ENCODE measurements around the gene MDFI.

The MDFI gene

DNA sequence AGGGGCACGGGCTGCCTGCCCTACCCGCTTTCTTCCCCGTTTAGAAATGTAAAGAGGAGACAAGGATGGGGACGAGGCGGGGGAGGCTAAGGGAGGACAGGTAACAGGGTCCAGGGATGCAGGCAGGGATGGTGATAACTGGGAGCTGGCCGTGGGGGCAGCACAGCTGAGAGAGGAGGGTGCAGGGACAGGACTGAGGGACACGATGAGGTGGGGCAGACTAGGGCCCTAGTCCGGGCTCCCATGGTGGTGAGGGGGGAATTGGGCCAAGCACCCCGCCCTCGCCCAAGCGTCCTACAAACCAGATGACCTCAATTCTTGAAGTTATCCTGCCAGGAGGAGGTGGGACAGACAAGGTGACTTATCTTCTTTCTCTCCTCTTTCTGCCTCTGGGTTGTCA is 44.4 kb upstream of the MDFI start:
- no peak overlapping the region for H3K4me3 ChIP-seq (ENCODE audit: low read length)
- TF ChIP-seq, protein P1, sequence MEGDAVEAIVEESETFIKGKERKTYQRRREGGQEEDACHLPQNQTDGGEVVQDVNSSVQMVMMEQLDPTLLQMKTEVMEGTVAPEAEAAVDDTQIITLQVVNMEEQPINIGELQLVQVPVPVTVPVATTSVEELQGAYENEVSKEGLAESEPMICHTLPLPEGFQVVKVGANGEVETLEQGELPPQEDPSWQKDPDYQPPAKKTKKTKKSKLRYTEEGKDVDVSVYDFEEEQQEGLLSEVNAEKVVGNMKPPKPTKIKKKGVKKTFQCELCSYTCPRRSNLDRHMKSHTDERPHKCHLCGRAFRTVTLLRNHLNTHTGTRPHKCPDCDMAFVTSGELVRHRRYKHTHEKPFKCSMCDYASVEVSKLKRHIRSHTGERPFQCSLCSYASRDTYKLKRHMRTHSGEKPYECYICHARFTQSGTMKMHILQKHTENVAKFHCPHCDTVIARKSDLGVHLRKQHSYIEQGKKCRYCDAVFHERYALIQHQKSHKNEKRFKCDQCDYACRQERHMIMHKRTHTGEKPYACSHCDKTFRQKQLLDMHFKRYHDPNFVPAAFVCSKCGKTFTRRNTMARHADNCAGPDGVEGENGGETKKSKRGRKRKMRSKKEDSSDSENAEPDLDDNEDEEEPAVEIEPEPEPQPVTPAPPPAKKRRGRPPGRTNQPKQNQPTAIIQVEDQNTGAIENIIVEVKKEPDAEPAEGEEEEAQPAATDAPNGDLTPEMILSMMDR (conservative IDR thresholded peaks at IDR 0.05; ENCODE audit: low read depth, low read length), result no peak
- no peak for DNase-seq (ENCODE audit: low read depth)

DNA sequence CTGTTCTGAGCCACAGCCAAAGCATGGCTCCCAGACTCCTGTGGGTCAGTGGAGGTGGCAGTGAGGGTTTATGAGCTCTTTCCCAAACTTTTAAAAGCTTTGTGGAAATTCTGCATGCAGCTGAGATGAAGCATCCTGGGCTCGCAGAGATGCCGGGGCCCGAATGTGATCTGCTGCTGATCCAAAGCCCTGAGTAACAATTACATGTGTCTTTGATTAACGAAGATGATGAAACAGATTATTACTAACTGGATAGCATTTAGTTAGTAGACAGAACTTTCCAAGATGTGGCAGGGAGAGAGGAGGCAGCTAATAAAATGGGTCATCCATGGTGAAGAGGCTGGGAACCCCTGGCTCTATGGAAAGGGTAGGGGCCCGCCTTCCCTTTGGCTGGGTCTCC is 43.9 kb upstream of the MDFI start:
- no peak overlapping the region for H3K4me3 ChIP-seq (ENCODE audit: low read length)
- TF ChIP-seq, protein P1 (conservative IDR thresholded peaks at IDR 0.05; ENCODE audit: low read depth, low read length), result no peak
- DNase-seq (ENCODE audit: low read depth), result no peak

DNA sequence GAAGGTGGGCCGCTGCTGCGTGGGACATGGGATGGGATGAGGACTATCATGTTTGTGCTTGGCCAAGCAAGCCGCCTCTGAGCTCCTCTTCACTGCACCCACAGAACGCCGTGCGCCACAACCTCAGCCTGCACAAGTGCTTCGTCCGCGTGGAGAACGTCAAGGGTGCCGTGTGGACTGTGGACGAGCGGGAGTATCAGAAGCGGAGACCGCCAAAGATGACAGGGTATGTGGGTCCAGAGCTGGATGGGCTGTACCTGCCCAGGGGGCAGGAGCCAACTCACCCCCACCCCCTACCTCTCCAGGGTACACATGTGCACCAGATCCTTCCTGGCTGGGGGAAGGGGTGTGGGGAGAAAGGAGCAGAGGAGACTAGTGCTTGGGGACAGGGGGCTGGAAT is 43.5 kb upstream of the MDFI start:
- H3K4me3 ChIP-seq (ENCODE audit: low read length), result no peak overlapping the region

DNA sequence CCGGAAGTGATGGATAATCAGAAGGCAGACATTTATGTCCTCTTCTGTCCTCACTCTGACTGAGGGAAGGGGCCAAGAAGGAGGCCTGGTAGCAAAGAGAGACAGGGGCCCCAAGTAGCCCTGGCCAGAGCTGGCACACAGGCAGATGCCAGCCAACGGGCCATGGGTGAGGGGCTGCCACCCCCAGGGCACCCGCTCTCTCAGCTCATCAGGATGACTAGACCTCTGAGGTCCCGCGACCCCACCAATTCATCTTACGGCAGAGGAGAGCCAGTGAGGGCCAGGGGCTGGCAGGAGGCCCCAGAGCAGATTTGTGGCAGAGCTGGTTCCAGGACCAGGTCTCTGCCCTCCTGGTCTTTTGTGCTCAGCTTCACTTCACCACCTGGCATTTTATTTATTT is 43.1 kb upstream of the MDFI start:
- DNase-seq (ENCODE audit: low read depth), result no peak
- TF ChIP-seq, protein P1 (conservative IDR thresholded peaks at IDR 0.05; ENCODE audit: low read depth, low read length), result no peak
- no peak overlapping the region for H3K4me3 ChIP-seq (ENCODE audit: low read length)

More for the DNA sequence above, 43.5 kb upstream of the MDFI start:
- TF ChIP-seq, protein P1 (conservative IDR thresholded peaks at IDR 0.05; ENCODE audit: low read depth, low read length), result no peak
- no peak for DNase-seq (ENCODE audit: low read depth)

DNA sequence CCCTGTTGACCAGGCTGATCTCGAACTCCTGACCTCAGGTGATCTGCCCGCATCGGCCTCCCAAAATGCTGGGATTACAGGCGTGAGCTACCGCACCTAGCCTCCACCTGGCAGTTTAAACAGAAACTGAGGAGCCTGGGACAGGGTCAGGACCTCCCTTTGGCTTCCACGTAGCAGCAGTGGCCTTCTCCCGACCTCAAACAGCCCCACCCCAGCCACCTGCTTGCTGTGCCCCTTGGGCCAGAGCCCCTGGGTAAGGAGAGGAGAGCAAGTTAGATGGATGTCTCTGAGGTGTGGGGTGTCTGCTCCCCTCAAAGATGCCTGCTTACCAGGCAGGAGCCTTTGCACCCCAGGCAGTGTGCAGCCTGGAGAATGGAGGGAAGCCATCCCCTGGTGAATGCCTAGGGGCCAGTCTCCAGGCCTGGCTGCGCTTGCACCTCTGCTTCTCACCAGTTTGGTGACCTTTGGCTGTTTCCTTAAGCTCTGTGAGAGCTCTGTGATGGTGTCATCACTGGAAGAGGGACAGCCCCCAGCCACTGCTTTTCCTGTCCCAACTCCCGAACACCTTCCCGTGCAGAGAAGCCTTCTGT is 42.1 kb upstream of the MDFI start:
- H3K4me3 ChIP-seq (ENCODE audit: low read length), result no peak overlapping the region
- TF ChIP-seq, protein P1 (conservative IDR thresholded peaks at IDR 0.05; ENCODE audit: low read depth, low read length), result no peak
- DNase-seq (ENCODE audit: low read depth), result no peak

DNA sequence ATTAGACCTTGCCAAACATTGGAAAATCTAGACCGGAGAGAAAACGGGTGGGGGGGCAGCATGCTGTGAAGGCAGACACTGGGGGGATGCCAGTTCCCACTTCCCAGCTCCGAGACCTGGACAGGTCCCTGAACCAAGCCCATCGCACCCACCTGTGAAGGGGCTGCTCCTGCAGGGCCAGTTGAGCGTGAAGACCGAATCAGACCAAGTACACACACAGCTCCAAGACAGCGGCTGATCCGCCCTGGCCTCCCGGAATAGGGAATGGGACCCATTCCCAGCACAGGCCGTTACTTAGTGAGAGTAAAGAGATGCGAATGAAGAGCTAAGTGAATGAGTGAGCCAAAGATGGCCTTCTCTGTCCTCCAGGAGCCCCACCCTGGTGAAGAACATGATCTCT is 41.5 kb upstream of the MDFI start:
- TF ChIP-seq, protein P1 (conservative IDR thresholded peaks at IDR 0.05; ENCODE audit: low read depth, low read length), result no peak
- H3K4me3 ChIP-seq (ENCODE audit: low read length), result no peak overlapping the region
- no peak for DNase-seq (ENCODE audit: low read depth)

DNA sequence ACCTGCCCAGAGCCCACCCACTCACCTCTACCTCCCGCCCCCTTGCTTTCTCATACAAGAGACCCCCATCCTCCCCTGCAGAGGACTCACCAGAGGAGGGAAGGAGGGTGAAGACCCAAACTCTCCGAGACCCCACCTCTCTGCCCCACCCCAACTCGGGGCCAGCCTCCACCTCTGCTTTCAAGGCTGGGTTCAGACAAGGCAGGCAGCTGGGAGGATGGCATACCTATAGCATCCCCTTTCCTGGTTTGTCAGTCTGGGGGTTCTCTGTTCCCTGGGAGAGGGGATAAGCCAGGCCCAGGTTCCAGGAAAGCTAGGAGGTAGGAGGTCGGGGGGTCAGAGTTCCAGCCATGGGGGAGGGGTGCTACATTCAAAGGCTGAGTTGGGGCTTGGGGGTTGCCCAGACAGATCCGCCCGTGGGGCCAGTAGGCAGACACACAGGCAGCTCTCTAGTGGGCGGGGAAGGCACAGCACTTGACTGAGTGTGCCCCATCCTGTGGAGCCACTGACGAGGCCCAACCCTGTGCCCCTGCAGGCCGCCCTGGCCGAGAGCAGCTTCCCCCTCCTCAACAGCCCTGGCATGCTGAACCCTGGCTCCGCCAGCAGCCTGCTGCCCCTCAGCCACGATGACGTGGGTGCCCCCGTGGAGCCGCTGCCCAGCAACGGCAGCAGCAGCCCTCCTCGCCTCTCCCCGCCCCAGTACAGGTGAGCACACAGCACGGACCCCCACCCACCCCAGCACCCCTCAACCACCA is 40.8 kb upstream of the MDFI start:
- DNase-seq (ENCODE audit: low read depth), result no peak
- H3K4me3 ChIP-seq (ENCODE audit: low read length), result no peak overlapping the region
- TF ChIP-seq, protein P1 (conservative IDR thresholded peaks at IDR 0.05; ENCODE audit: low read depth, low read length), result no peak
